Sigmoid colon (tissue), 7 donors: ENCODE measurements around the gene KHNYN. TPM values are rescaled to one million over a fixed set of nuclear protein-coding genes. Genes with fewer than 3 reads are reported as not detected.

Source experiments
- DNase-seq: peaks from one replicate; pipeline ENCODE4 v3.0.0-alpha.2; 2019
- H3K27ac ChIP-seq, 4 donors: fragments of 200-600 bp; sonication (generic); one replicate each; pipeline ENCODE4 v1.5.1; 2016 to 2019; ENCODE audit warnings: mild to moderate bottlenecking in 1 of 4
- H3K27me3 ChIP-seq, 3 donors: fragments of 200-600 bp; sonication (generic); one replicate each; pipeline ENCODE4 v1.5.1; 2019; ENCODE audit warnings: mild to moderate bottlenecking in 1 of 3
- H3K36me3 ChIP-seq, 4 donors: fragments of 200-600 bp; sonication (generic); one replicate each; pipeline ENCODE4 v1.5.1; 2016 to 2019
- H3K4me1 ChIP-seq, 4 donors: fragments of 200-600 bp; sonication (generic); one replicate each; pipeline ENCODE4 v1.5.1; 2017 to 2019
- H3K4me3 ChIP-seq, 4 donors: fragments of 200-600 bp; sonication (generic); one replicate each; pipeline ENCODE4 v1.5.1; 2017 to 2019; ENCODE audit warnings: mild to moderate bottlenecking in 2 of 4, moderate library complexity in 1 of 4
- H3K9me3 ChIP-seq, 4 donors: fragments of 200-600 bp in 3 of 4; sonication (generic) in 3 of 4; one replicate each; pipeline versions ENCODE4 v1.5.1 to v1.6.1; 2013 to 2019
- EP300 ChIP-seq, 4 donors: sonication (generic); formaldehyde crosslinking; IDR thresholded peaks; one replicate each; pipeline ENCODE4 v1.6.1; 2017; ENCODE audit warnings: antibody characterized with exemption in 4 of 4
- POLR2A ChIP-seq, 2 donors: fragments of 450-650 bp; IDR thresholded peaks; one replicate each; pipeline ENCODE4 v1.6.1; 2016; ENCODE audit warnings: antibody characterized with exemption in 2 of 2, mild to moderate bottlenecking in 2 of 2, moderate library complexity in 2 of 2
- POLR2AphosphoS5 ChIP-seq, 4 donors: sonication (generic); formaldehyde crosslinking; IDR thresholded peaks; one replicate each; pipeline ENCODE4 v1.6.1; 2017; ENCODE audit warnings: antibody characterized with exemption in 4 of 4
- WGBS, 2 donors: extraction: QIAGEN DNeasy Blood & Tissue Kit; methylation state at CpG; one replicate each; pipeline ENCODE4 v1.1.7; 2013; 5-methylcytosine and 5-hydroxymethylcytosine counted together
- intact Hi-C: fragments of 100-400 bp; cut with DNase I; formaldehyde crosslinking; loops from one replicate; pipeline ENCODE4 v1.15.1; 2023
- polyA plus RNA-seq, 3 donors: library from polyadenylated mRNA; stranded (reverse); fragments of 200-250 nt; gene quantifications; one replicate each; pipeline ENCODE4 v1.2.3, GENCODE V29; 2013
- total RNA-seq, 4 donors: library from RNA; depleted of rRNA; stranded (reverse); fragments of >200 nt; gene quantifications; one replicate each; pipeline ENCODE4 v1.1.0, GENCODE V29; 2016
- TF ChIP-seq, protein P1 (sequence below), 4 experiments: fragments of 450-650 bp in 3 of 4; fragments of 200-600 bp in 1 of 4; IDR thresholded peaks; one replicate each; pipeline ENCODE4 v1.5.1; 2016 to 2019; ENCODE audit warnings: antibody characterized with exemption in 4 of 4, mild to moderate bottlenecking in 3 of 4, moderate library complexity in 2 of 4
- donor health status: healthy with polysubstance abuse.
- donor health status: Bipolar disorder and iron deficiency.
- donor health status: healthy.

KHNYN gene
- total and polyA plus RNA-seq, 7 donors, result 16.2 to 64.6 (median 46.9) TPM

DNA sequence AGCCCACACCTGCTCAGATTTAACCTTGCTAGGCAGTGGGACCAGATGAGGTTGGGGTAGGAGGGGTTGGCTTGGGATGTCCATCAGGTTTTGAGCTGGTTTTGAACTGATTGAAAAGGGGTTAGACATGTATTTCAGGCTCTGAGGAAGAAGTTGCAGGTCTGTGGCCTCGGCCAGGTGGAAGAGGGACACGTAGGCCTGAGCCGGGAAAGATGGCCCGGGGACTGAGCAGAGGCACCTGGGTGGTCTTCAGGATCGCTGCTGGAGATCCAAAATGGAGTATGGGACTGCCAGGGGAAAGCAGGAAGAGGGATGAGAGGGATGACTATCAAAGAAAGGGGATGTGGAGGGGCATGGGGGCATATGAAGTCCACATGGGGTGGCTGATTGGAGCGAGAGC lies 23.3 kb upstream of the KHNYN start:
- DNase-seq, result peak; percentile 54
- H3K4me1 ChIP-seq, result peaks cover 0 to 31% (median 23%) of the 10 kb centered on the region in 4 donors
- no peak overlapping the region for H3K4me3 ChIP-seq
- H3K27me3 ChIP-seq, result no peaks in the 10 kb centered on the region
- no peaks in the 10 kb centered on the region for H3K9me3 ChIP-seq
- TF ChIP-seq POLR2AphosphoS5 (IDR thresholded peaks at IDR 0.05) (no peak), POLR2A (IDR thresholded peaks at IDR 0.05) (no peak), EP300 (IDR thresholded peaks at IDR 0.05) (no peak)
- TF ChIP-seq, protein P1, sequence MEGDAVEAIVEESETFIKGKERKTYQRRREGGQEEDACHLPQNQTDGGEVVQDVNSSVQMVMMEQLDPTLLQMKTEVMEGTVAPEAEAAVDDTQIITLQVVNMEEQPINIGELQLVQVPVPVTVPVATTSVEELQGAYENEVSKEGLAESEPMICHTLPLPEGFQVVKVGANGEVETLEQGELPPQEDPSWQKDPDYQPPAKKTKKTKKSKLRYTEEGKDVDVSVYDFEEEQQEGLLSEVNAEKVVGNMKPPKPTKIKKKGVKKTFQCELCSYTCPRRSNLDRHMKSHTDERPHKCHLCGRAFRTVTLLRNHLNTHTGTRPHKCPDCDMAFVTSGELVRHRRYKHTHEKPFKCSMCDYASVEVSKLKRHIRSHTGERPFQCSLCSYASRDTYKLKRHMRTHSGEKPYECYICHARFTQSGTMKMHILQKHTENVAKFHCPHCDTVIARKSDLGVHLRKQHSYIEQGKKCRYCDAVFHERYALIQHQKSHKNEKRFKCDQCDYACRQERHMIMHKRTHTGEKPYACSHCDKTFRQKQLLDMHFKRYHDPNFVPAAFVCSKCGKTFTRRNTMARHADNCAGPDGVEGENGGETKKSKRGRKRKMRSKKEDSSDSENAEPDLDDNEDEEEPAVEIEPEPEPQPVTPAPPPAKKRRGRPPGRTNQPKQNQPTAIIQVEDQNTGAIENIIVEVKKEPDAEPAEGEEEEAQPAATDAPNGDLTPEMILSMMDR (IDR thresholded peaks at IDR 0.05), result no peak
- peaks cover 0 to 33% (median 14%) of the 10 kb centered on the region in 4 donors for H3K36me3 ChIP-seq
- H3K27ac ChIP-seq, result no peak overlapping the region
- intact Hi-C loops, result no loop called here
- 92 to 93% methylated on average over 6 of the region's 6 CpGs for WGBS, 2 donors

DNA sequence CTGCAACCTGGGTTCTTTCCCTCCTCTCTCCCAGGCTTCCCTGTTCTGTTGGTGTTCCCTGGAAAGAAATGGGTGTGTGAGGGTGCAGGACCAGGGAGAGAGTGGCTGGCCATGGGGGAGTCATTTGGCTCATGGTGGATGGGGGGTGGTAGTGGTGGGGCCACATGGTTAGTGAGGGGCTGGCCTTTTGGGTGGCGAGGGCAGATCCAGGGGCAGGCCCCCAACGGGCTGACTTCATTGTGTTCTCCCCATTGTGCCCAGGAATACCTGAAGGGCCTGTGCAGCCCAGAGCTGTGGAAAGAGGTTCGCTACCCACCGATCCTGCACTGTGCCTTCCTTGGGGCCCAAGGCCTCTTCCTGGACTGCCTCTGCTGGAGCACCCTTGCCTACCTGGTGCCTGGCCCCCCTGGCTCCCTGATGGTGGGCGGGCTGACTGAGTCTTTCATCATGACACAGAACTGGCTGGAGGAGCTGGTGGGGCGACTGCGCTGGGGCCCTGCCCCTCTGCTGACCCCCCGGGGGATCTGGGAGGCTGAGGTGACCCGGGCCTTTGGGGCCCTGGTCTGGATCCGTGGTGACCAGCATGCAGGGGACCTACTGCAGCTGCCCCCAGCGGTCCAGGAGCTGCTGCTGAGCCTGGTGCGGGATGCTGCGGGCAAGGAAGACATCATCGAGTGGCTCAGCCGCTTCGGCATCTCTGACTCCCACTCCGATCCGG lies 22.0 kb upstream of the KHNYN start:
- Histone ChIP-seq H3K27ac (no peak overlapping the region), H3K4me1 (peaks cover 0 to 17% (median 10%) of the 10 kb centered on the region in 4 donors), H3K27me3 (no peaks in the 10 kb centered on the region), H3K9me3 (no peaks in the 10 kb centered on the region), H3K36me3 (peaks cover 0 to 34% (median 14%) of the 10 kb centered on the region in 4 donors), H3K4me3 (no peak overlapping the region)
- intact Hi-C loops, result no loop called here
- 93% methylated on average over 18 of the region's 18 CpGs for WGBS, 2 donors
- TF ChIP-seq POLR2A (IDR thresholded peaks at IDR 0.05) (no peak), POLR2AphosphoS5 (IDR thresholded peaks at IDR 0.05) (no peak), EP300 (IDR thresholded peaks at IDR 0.05) (no peak)
- TF ChIP-seq, protein P1 (IDR thresholded peaks at IDR 0.05), result no peak
- peak; percentile 50 for DNase-seq

DNA sequence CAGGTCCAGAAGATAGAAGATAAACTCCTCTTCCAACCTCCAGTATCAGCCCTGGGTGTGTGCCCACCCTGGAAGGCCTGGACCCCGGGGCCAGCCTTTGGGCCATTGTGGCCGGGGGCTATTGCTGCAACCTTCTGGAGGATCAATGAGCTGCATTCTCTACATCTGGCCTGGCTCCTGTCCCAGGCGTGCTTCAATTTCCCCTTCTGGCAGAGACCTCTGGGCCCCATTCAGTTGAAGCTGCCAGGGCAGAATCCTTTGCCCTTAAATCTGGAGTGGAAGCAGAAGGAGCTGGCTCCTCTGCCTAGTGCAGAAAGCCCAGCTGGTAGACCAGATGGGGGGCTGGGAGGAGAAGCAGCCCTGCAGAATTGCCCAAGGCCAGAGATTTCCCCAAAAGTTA lies 21.0 kb upstream of the KHNYN start:
- WGBS, 2 donors, result 74 to 83% methylated on average over 3 of the region's 3 CpGs
- intact Hi-C loops, result no loop called here

DNA sequence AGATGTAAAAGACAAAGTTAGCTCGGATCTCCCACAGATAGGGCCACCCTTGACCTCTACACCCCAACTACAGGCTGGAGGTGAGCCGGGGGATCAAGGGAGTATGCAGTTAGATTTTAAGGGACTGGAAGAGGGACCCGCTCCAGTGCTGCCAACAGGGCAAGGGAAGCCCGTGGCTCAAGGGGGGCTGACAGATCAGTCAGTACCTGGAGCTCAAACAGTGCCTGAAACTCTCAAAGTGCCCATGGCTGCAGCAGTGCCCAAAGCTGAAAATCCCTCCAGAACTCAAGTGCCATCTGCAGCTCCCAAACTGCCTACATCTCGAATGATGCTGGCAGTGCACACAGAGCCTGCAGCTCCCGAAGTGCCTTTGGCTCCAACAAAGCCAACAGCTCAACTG lies 20.6 kb upstream of the KHNYN start:
- Histone ChIP-seq H3K36me3 (peaks cover 1 to 49% (median 18%) of the 10 kb centered on the region in 4 donors), H3K9me3 (no peaks in the 10 kb centered on the region), H3K4me3 (no peak overlapping the region), H3K4me1 (peaks cover 0 to 5% (median 0%) of the 10 kb centered on the region in 4 donors), H3K27ac (no peak overlapping the region), H3K27me3 (no peaks in the 10 kb centered on the region)
- 85 to 87% methylated on average over 6 of the region's 6 CpGs for WGBS, 2 donors
- TF ChIP-seq, protein P1 (IDR thresholded peaks at IDR 0.05), result no peak
- no peak for TF ChIP-seq EP300 (IDR thresholded peaks at IDR 0.05)
- TF ChIP-seq POLR2AphosphoS5 (IDR thresholded peaks at IDR 0.05), result no peak
- no peak for TF ChIP-seq POLR2A (IDR thresholded peaks at IDR 0.05)
- intact Hi-C loops, result no loop called here
- no peak for DNase-seq

More for the DNA sequence above, 21.0 kb upstream of the KHNYN start:
- no peaks in the 10 kb centered on the region for H3K9me3 ChIP-seq
- peak; percentile 45 for DNase-seq
- H3K36me3 ChIP-seq, result peaks cover 0 to 44% (median 18%) of the 10 kb centered on the region in 4 donors
- H3K27me3 ChIP-seq, result no peaks in the 10 kb centered on the region
- no peak overlapping the region for H3K27ac ChIP-seq
- TF ChIP-seq, protein P1 (IDR thresholded peaks at IDR 0.05), result no peak
- TF ChIP-seq POLR2A (IDR thresholded peaks at IDR 0.05), result no peak
- no peak for TF ChIP-seq EP300 (IDR thresholded peaks at IDR 0.05)
- TF ChIP-seq POLR2AphosphoS5 (IDR thresholded peaks at IDR 0.05), result no peak
- H3K4me1 ChIP-seq, result peaks cover 0 to 9% (median 1%) of the 10 kb centered on the region in 4 donors
- no peak overlapping the region for H3K4me3 ChIP-seq
